Right atrium auricular region (tissue), 2 donors: ENCODE results near the gene DNASE1L1. TPM values are rescaled to one million over a fixed set of nuclear protein-coding genes. Genes with fewer than 3 reads are reported as not detected.

Experiments
- DNase-seq: peaks from one replicate; pipeline ENCODE4 v3.0.0-alpha.2; 2019; ENCODE audit warnings: low spot score
- H3K27ac ChIP-seq, 2 donors: fragments of 200-600 bp; sonication (generic); 1 replicate in 1 of 2; 2 replicates in 1 of 2; pipeline ENCODE4 v1.5.1; 2016 to 2019
- H3K27me3 ChIP-seq, 2 donors: fragments of 200-600 bp; sonication (generic); one replicate each; pipeline versions ENCODE4 v1.5.1 to v1.6.0; 2017 to 2019
- H3K36me3 ChIP-seq: fragments of 200-600 bp; sonication (generic); one replicate; pipeline ENCODE4 v1.5.1; 2016
- H3K4me1 ChIP-seq, 2 donors: fragments of 200-600 bp; sonication (generic); one replicate each; pipeline versions ENCODE4 v1.5.1 to v1.6.0; 2017 to 2019
- H3K4me3 ChIP-seq, 2 donors: fragments of 200-600 bp; sonication (generic); 1 replicate in 1 of 2; 2 replicates in 1 of 2; pipeline ENCODE4 v1.5.1; 2017 to 2019; ENCODE audit warnings: mild to moderate bottlenecking in 1 of 2, moderate library complexity in 1 of 2
- H3K9me3 ChIP-seq, 2 donors: fragments of 200-600 bp; sonication (generic); one replicate each; pipeline ENCODE4 v1.5.1; 2019
- CTCF ChIP-seq, 2 donors: fragments of 200-600 bp; sonication (generic); IDR thresholded peaks; one replicate each; pipeline ENCODE4 v1.5.1; 2019; ENCODE audit warnings: antibody characterized with exemption in 2 of 2
- total RNA-seq, 2 donors: library from RNA; depleted of rRNA; stranded (reverse); fragments of >200 nt; gene quantifications; one replicate each; pipeline ENCODE4 v1.1.0, GENCODE V29; 2016

Gene DNASE1L1
- total RNA-seq, 2 donors from 2014 or later, result 74.4 to 84.0 TPM

GRCh38 chrX:154383359-154384283, 25.4 kb downstream of the DNASE1L1 start:
- Histone ChIP-seq H3K27me3 (no peaks in the 10 kb centered on the region), H3K4me3 (no peak overlapping the region), H3K9me3 (no peaks in the 10 kb centered on the region), H3K4me1 (peaks cover 0 to 13% of the 10 kb centered on the region in 2 donors), H3K36me3 (no peaks in the 10 kb centered on the region), H3K27ac (no peak overlapping the region)
- DNase-seq, result no peak
- no peak for TF ChIP-seq CTCF (IDR thresholded peaks at IDR 0.05)

GRCh38 chrX:154382483-154383069, 26.5 kb downstream of the DNASE1L1 start:
- Histone ChIP-seq H3K27me3 (no peaks in the 10 kb centered on the region), H3K36me3 (no peaks in the 10 kb centered on the region), H3K9me3 (no peaks in the 10 kb centered on the region), H3K4me3 (no peak overlapping the region), H3K4me1 (peaks cover 0 to 13% of the 10 kb centered on the region in 2 donors), H3K27ac (no peak overlapping the region)
- no peak for TF ChIP-seq CTCF (IDR thresholded peaks at IDR 0.05)
- no peak for DNase-seq

DNA sequence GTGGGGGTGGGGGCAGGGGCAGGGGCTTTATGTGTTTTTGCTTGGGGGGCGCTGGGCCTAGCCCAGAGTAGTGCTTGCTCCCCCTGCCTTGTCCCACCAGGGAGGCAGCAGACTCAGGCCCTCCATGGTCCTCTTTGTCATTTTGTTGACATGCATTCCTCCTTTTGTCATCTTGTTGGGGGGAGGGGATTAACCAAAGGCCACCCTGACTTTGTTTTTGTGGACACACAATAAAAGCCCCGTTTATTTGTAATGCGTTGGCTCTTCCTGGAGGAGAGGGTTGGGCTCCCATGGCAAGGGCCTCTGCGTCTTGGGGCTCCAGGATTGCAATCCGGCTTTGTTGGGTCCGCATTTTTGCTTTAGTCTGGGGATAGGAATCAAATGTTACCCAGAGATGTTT, 27.8 kb downstream of the DNASE1L1 start:
- peaks cover 0 to 13% of the 10 kb centered on the region in 2 donors for H3K4me1 ChIP-seq
- no peaks in the 10 kb centered on the region for H3K27me3 ChIP-seq
- no peak overlapping the region for H3K4me3 ChIP-seq
- H3K27ac ChIP-seq, result peak overlapping the region in 1 of 2 donors; percentile 91
- no peak for DNase-seq
- TF ChIP-seq CTCF (IDR thresholded peaks at IDR 0.05), result no peak
- H3K36me3 ChIP-seq, result no peaks in the 10 kb centered on the region
- no peaks in the 10 kb centered on the region for H3K9me3 ChIP-seq

GRCh38 chrX:154380787-154381186, 28.3 kb downstream of the DNASE1L1 start:
- Histone ChIP-seq H3K36me3 (no peaks in the 10 kb centered on the region), H3K27ac (peak overlapping the region in 1 of 2 donors; percentile 91), H3K4me3 (peak overlapping the region in 1 of 2 donors; percentile 66), H3K9me3 (no peaks in the 10 kb centered on the region), H3K27me3 (no peaks in the 10 kb centered on the region), H3K4me1 (peaks cover 0 to 13% of the 10 kb centered on the region in 2 donors)
- no peak for DNase-seq
- no peak for TF ChIP-seq CTCF (IDR thresholded peaks at IDR 0.05)

DNA sequence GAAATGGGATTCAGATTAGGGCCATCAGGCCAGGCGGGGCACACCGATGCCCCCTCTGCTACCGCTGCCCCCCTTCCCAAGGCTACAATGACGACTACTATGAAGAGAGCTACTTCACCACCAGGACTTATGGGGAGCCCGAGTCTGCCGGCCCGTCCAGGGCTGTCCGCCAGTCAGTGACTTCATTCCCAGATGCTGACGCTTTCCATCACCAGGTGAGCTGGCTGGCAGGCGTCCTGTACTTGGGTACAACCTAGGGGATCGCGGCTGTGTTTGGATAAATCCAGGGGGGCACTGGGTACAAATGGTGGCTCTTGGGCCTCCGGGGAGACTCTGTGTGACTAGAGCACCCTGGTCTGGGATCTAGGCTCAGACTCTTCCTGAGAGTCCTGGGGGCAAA, 28.9 kb downstream of the DNASE1L1 start:
- Histone ChIP-seq H3K27me3 (no peaks in the 10 kb centered on the region), H3K4me1 (peaks cover 0 to 13% of the 10 kb centered on the region in 2 donors), H3K36me3 (no peaks in the 10 kb centered on the region), H3K9me3 (no peaks in the 10 kb centered on the region), H3K27ac (peak overlapping the region; percentile 91 to 97), H3K4me3 (peak overlapping the region; percentile 66 to 79)
- DNase-seq, result no peak
- TF ChIP-seq CTCF (IDR thresholded peaks at IDR 0.05), result no peak
